Hematopoietic multipotent progenitor cell treated with erythropoietin and hydrocortisone succinate and interleukin-3 and kit ligand, for 15 days (in vitro differentiated cells): ENCODE results near the gene SLC25A22.

Source experiments
- DNase-seq: peaks from one replicate; pipeline ENCODE4 v3.0.0-alpha.2; 2015; ENCODE audit warnings: low spot score

SLC25A22 gene

GRCh38 chr11:821512-822371, 23.7 kb upstream of the SLC25A22 start:
- DNase-seq = no peak

GRCh38 chr11:820655-821511, 22.8 kb upstream of the SLC25A22 start:
- DNase-seq = no peak

GRCh38 chr11:819943-820649, 22.0 kb upstream of the SLC25A22 start:
- DNase-seq = peak; percentile 91

GRCh38 chr11:819129-819931, 21.2 kb upstream of the SLC25A22 start:
- peak; percentile 94 for DNase-seq

- no peak for DNase-seq
Observed at GRCh38 chr11:818396-819128, 20.5 kb upstream of the SLC25A22 start, which contains the start of gene PNPLA2. PNPLA2 (plus strand) TSS chr11:818914; CDS start chr11:819719, 805 bp downstream.

GRCh38 chr11:816433-816779, 18.3 kb upstream of the SLC25A22 start:
- DNase-seq = no peak

- no peak for DNase-seq
Observed at GRCh38 chr11:815675-816432, 17.8 kb upstream of the SLC25A22 start.

GRCh38 chr11:813456-814096, 15.5 kb upstream of the SLC25A22 start:
- DNase-seq = no peak

- DNase-seq = no peak
Observed at GRCh38 chr11:813072-813455, 15.0 kb upstream of the SLC25A22 start.

- DNase-seq = no peak
Observed at GRCh38 chr11:812390-812789, 14.3 kb upstream of the SLC25A22 start.

- no peak for DNase-seq
Observed at GRCh38 chr11:811446-812245, 13.6 kb upstream of the SLC25A22 start.

GRCh38 chr11:810040-810567, 12.0 kb upstream of the SLC25A22 start:
- no peak for DNase-seq

GRCh38 chr11:809287-810039, 11.4 kb upstream of the SLC25A22 start, which contains the start of gene RPLP2:
RPLP2 (plus strand) TSS chr11:809967; CDS start chr11:810235, 268 bp downstream.
- peak; percentile 99 for DNase-seq

- no peak for DNase-seq
Observed at GRCh38 chr11:808427-809286, 10.6 kb upstream of the SLC25A22 start.

GRCh38 chr11:804599-804964, 6.5 kb upstream of the SLC25A22 start:
- no peak for DNase-seq

- DNase-seq = no peak
Observed at GRCh38 chr11:803770-804598, 5.9 kb upstream of the SLC25A22 start.
